ENCODE data around the gene C2orf42.
"Not testable (repeated sequence)": the region's sequence is repeated elsewhere in the genome, so short reads cannot be mapped to it uniquely, and the experiment has no call there.

Gene C2orf42

GRCh38 chr2:70169654-70170245, 21.1 kb downstream of the C2orf42 start:
- DNase-seq = not testable (repeated sequence)

GRCh38 chr2:70161069-70161534, 29.7 kb downstream of the C2orf42 start:
- no peak for DNase-seq

- DNase-seq = no peak
These were observed 30.3 kb downstream of the C2orf42 start for GRCh38 chr2:70160545-70160944.

GRCh38 chr2:70149130-70149686, 41.6 kb downstream of the C2orf42 start:
- not testable (repeated sequence) for DNase-seq

- not testable (repeated sequence) for DNase-seq
These were observed 42.5 kb downstream of the C2orf42 start for GRCh38 chr2:70148211-70148760.

GRCh38 chr2:70145851-70146739, 44.7 kb downstream of the C2orf42 start:
- no peak for DNase-seq

- DNase-seq = no peak
These were observed 45.7 kb downstream of the C2orf42 start for GRCh38 chr2:70145144-70145490.

GRCh38 chr2:70144443-70145143, 46.2 kb downstream of the C2orf42 start:
- no peak for DNase-seq

- DNase-seq = peak; percentile 49 to 57
These were observed 47.3 kb downstream of the C2orf42 start for GRCh38 chr2:70143314-70144150.

GRCh38 chr2:70142590-70143313, 48.1 kb downstream of the C2orf42 start:
- DNase-seq = peak; percentile 97 to 98

- peak in 1 of 2 experiments; percentile 52 for DNase-seq
These were observed 48.8 kb downstream of the C2orf42 start for GRCh38 chr2:70141902-70142589.

GRCh38 chr2:70141212-70141901, 49.5 kb downstream of the C2orf42 start:
- no peak for DNase-seq

- DNase-seq = no peak
These were observed 50.0 kb downstream of the C2orf42 start for GRCh38 chr2:70140791-70141211.

GRCh38 chr2:70134323-70134983, 56.4 kb downstream of the C2orf42 start:
- DNase-seq = not testable (repeated sequence)

- no peak for DNase-seq
These were observed 57.1 kb downstream of the C2orf42 start for GRCh38 chr2:70133491-70134322.

- no peak for DNase-seq
These were observed 57.7 kb downstream of the C2orf42 start for GRCh38 chr2:70133127-70133452.

- peak in 1 of 2 experiments; percentile 60 for DNase-seq
These were observed 58.3 kb downstream of the C2orf42 start for GRCh38 chr2:70132244-70133126.

All from SW 1271 (cell line).